ENCODE results near the gene QRICH1. TPM values are rescaled to one million over a fixed set of nuclear protein-coding genes. Genes with fewer than 3 reads are reported as not detected.

The QRICH1 gene
- polyA plus RNA-seq, 5 donors, result 73.2 to 89.8 (median 82.8) TPM

Other genes starting within 250 kb of the QRICH1 start
- 10 to 100 TPM; 25.7 to 36.9 (median 32.5) TPM for gene PRKAR2A, start 246.2 kb downstream of the QRICH1 start, polyA plus RNA-seq (ENCODE audit: insufficient read depth in 1 of 5, insufficient read length in 5 of 5, low replicate concordance in 1 of 5)
- gene SLC25A20, start 195.2 kb downstream of the QRICH1 start, polyA plus RNA-seq (ENCODE audit: insufficient read depth in 1 of 5, insufficient read length in 5 of 5, low replicate concordance in 1 of 5), result 10 to 100 TPM; 12.3 to 14.6 (median 13.1) TPM
- gene ARIH2, start 175.2 kb downstream of the QRICH1 start, polyA plus RNA-seq (ENCODE audit: insufficient read depth in 1 of 5, insufficient read length in 5 of 5, low replicate concordance in 1 of 5), result 10 to 100 TPM; 72.0 to 94.8 (median 77.5) TPM
- 10 to 100 TPM; 25.9 to 40.6 (median 39.5) TPM for gene P4HTM, start 103.8 kb downstream of the QRICH1 start, polyA plus RNA-seq (ENCODE audit: insufficient read depth in 1 of 5, insufficient read length in 5 of 5, low replicate concordance in 1 of 5)
- gene WDR6, start 86.7 kb downstream of the QRICH1 start, polyA plus RNA-seq (ENCODE audit: insufficient read depth in 1 of 5, insufficient read length in 5 of 5, low replicate concordance in 1 of 5), result 100 to 1,000 TPM; 166 to 190 (median 180) TPM
- gene DALRD3, start 75.5 kb downstream of the QRICH1 start, polyA plus RNA-seq (ENCODE audit: insufficient read depth in 1 of 5, insufficient read length in 5 of 5, low replicate concordance in 1 of 5), result 10 to 100 TPM; 51.7 to 64.7 (median 61.2) TPM
- gene NDUFAF3, start 72.0 kb downstream of the QRICH1 start, polyA plus RNA-seq (ENCODE audit: insufficient read depth in 1 of 5, insufficient read length in 5 of 5, low replicate concordance in 1 of 5), result 10 to 100 TPM; 42.5 to 86.3 (median 61.1) TPM
- 100 to 1,000 TPM; 264 to 341 (median 302) TPM for gene IMPDH2, start 64.7 kb downstream of the QRICH1 start, polyA plus RNA-seq (ENCODE audit: insufficient read depth in 1 of 5, insufficient read length in 5 of 5, low replicate concordance in 1 of 5)
- 100 to 1,000 TPM; 269 to 316 (median 279) TPM for gene QARS1, start 10.7 kb upstream of the QRICH1 start, polyA plus RNA-seq (ENCODE audit: insufficient read depth in 1 of 5, insufficient read length in 5 of 5, low replicate concordance in 1 of 5)
- 10 to 100 TPM; 39.1 to 52.9 (median 49.7) TPM for gene USP19, start 26.8 kb upstream of the QRICH1 start, polyA plus RNA-seq (ENCODE audit: insufficient read depth in 1 of 5, insufficient read length in 5 of 5, low replicate concordance in 1 of 5)
- 100 to 1,000 TPM; 361 to 468 (median 423) TPM for gene LAMB2, start 39.0 kb upstream of the QRICH1 start, polyA plus RNA-seq (ENCODE audit: insufficient read depth in 1 of 5, insufficient read length in 5 of 5, low replicate concordance in 1 of 5)
- 10 to 100 TPM; 18.0 to 25.2 (median 20.1) TPM for gene CCDC71, start 72.3 kb upstream of the QRICH1 start, polyA plus RNA-seq (ENCODE audit: insufficient read depth in 1 of 5, insufficient read length in 5 of 5, low replicate concordance in 1 of 5)
- 10 to 100 TPM; 34.7 to 53.4 (median 45.1) TPM for gene KLHDC8B, start 77.5 kb upstream of the QRICH1 start, polyA plus RNA-seq (ENCODE audit: insufficient read depth in 1 of 5, insufficient read length in 5 of 5, low replicate concordance in 1 of 5)
- 10 to 100 TPM; 10.8 to 13.4 (median 12.4) TPM for gene C3orf62, start 183.2 kb upstream of the QRICH1 start, polyA plus RNA-seq (ENCODE audit: insufficient read depth in 1 of 5, insufficient read length in 5 of 5, low replicate concordance in 1 of 5)
- gene USP4, start 246.0 kb upstream of the QRICH1 start, polyA plus RNA-seq (ENCODE audit: insufficient read depth in 1 of 5, insufficient read length in 5 of 5, low replicate concordance in 1 of 5), result 10 to 100 TPM; 65.0 to 80.3 (median 72.7) TPM